Hepatocyte (in vitro differentiated cells): ENCODE measurements around the gene B2M. TPM values are rescaled to one million over a fixed set of nuclear protein-coding genes. Genes with fewer than 3 reads are reported as not detected.

Experiments
- DNase-seq: peaks from one replicate; pipeline ENCODE4 v3.0.0-alpha.2; 2016; ENCODE audit warnings: low spot score
- H2AFZ ChIP-seq: fragments of 200-600 bp; sonication (generic); 2 replicates; pipeline ENCODE4 v1.6.0; 2016; ENCODE audit warnings: antibody characterized with exemption, mild to moderate bottlenecking
- H3K27ac ChIP-seq: fragments of 200-600 bp; sonication (generic); 2 replicates; pipeline ENCODE4 v1.5.1; 2016; ENCODE audit warnings: mild to moderate bottlenecking
- H3K27me3 ChIP-seq: fragments of 200-600 bp; sonication (generic); 2 replicates; pipeline ENCODE4 v1.6.1; 2016
- H3K36me3 ChIP-seq: fragments of 200-600 bp; sonication (generic); replicated peaks from 2 replicates; pipeline ENCODE4 v1.5.1; 2016; ENCODE audit warnings: low read depth; ENCODE audit not compliant: insufficient read depth
- H3K4me1 ChIP-seq: fragments of 200-600 bp; sonication (generic); 2 replicates; pipeline ENCODE4 v1.5.1; 2016; ENCODE audit warnings: mild to moderate bottlenecking, moderate library complexity; ENCODE audit not compliant: insufficient read depth
- H3K4me2 ChIP-seq: fragments of 200-600 bp; sonication (generic); 2 replicates; pipeline ENCODE4 v1.6.0; 2016
- H3K4me3 ChIP-seq: fragments of 200-600 bp; sonication (generic); 2 replicates; pipeline ENCODE4 v1.5.1; 2016; ENCODE audit warnings: mild to moderate bottlenecking
- H3K79me2 ChIP-seq: fragments of 200-600 bp; sonication (generic); 2 replicates; pipeline ENCODE4 v1.6.0; 2017; ENCODE audit warnings: mild to moderate bottlenecking
- H3K9me2 ChIP-seq: fragments of 200-600 bp; sonication (generic); replicated peaks from 2 replicates; pipeline ENCODE4 v1.6.0; 2017; ENCODE audit warnings: mild to moderate bottlenecking; ENCODE audit not compliant: insufficient read depth
- H3K9me3 ChIP-seq: fragments of 200-600 bp; sonication (generic); 2 replicates; pipeline ENCODE4 v1.5.1; 2016; ENCODE audit warnings: low read depth, mild to moderate bottlenecking
- H4K20me1 ChIP-seq: fragments of 200-600 bp; sonication (generic); 2 replicates; pipeline ENCODE4 v1.6.0; 2016; ENCODE audit warnings: mild to moderate bottlenecking; ENCODE audit not compliant: insufficient read depth, poor library complexity, severe bottlenecking
- EZH2 ChIP-seq: fragments of 200-600 bp; sonication (generic); IDR thresholded peaks from 2 replicates; pipeline ENCODE4 v1.6.1; 2016; ENCODE audit warnings: antibody characterized with exemption, mild to moderate bottlenecking, borderline replicate concordance
- EZH2phosphoT487 ChIP-seq: fragments of 200-600 bp; sonication (generic); IDR thresholded peaks from one replicate; pipeline ENCODE4 v1.6.1; 2018; ENCODE audit warnings: antibody characterized with exemption, mild to moderate bottlenecking, low read depth, moderate library complexity; ENCODE audit not compliant: unreplicated experiment, severe bottlenecking
- WGBS: methylation state at CpG from one replicate; pipeline ENCODE4 v1.1.6; 2016; ENCODE audit warnings: low lambda C conversion rate; ENCODE audit errors: missing lambda C conversion rate; 5-methylcytosine and 5-hydroxymethylcytosine counted together
- polyA plus RNA-seq: library from polyadenylated mRNA; unstranded; fragments of >200 nt; fragmentation: Nextera tagmentation; extraction: Ambion mirVana; gene quantifications from 2 replicates; pipeline ENCODE4 v1.2.1, GENCODE V29; 2016
- total RNA-seq: library from RNA; depleted of rRNA; stranded (reverse); fragments of >200 nt; gene quantifications from 2 replicates; pipeline ENCODE4 v1.2.3, GENCODE V29; 2014
- TF ChIP-seq, protein P1 (sequence below): fragments of 200-600 bp; sonication (generic); IDR thresholded peaks from 2 replicates; pipeline ENCODE4 v1.5.1; 2016; ENCODE audit warnings: antibody characterized with exemption, mild to moderate bottlenecking; ENCODE audit not compliant: poor library complexity

B2M gene
- total and polyA plus RNA-seq, 2 experiments from 2014 or later: 2,324 to 2,570 TPM

DNA sequence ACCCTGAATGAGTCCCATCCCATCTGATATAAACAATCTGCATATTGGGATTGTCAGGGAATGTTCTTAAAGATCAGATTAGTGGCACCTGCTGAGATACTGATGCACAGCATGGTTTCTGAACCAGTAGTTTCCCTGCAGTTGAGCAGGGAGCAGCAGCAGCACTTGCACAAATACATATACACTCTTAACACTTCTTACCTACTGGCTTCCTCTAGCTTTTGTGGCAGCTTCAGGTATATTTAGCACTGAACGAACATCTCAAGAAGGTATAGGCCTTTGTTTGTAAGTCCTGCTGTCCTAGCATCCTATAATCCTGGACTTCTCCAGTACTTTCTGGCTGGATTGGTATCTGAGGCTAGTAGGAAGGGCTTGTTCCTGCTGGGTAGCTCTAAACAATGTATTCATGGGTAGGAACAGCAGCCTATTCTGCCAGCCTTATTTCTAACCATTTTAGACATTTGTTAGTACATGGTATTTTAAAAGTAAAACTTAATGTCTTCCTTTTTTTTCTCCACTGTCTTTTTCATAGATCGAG is 4.5 kb downstream of the B2M start:
- Histone ChIP-seq H3K4me3 (no peak overlapping the region), H3K27ac (no peak overlapping the region)
- WGBS: 98% methylated on average over 2 of the region's 2 CpGs

DNA sequence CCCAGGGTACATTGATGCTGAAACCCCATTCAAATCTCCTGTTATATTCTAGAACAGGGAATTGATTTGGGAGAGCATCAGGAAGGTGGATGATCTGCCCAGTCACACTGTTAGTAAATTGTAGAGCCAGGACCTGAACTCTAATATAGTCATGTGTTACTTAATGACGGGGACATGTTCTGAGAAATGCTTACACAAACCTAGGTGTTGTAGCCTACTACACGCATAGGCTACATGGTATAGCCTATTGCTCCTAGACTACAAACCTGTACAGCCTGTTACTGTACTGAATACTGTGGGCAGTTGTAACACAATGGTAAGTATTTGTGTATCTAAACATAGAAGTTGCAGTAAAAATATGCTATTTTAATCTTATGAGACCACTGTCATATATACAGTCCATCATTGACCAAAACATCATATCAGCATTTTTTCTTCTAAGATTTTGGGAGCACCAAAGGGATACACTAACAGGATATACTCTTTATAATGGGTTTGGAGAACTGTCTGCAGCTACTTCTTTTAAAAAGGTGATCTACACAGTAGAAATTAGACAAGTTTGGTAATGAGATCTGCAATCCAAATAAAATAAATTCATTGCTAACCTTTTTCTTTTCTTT is 5.8 kb downstream of the B2M start:
- no peak overlapping the region for H3K4me3 ChIP-seq
- no peak overlapping the region for H2AFZ ChIP-seq
- H3K9me2 ChIP-seq: no peaks in the 10 kb centered on the region
- peaks cover 36% of the 10 kb centered on the region for H3K79me2 ChIP-seq
- 100% methylated on average over 2 of the region's 2 CpGs for WGBS
- H3K27me3 ChIP-seq: no peaks in the 10 kb centered on the region
- no peaks in the 10 kb centered on the region for H3K36me3 ChIP-seq
- H3K27ac ChIP-seq: no peak overlapping the region
- no peak overlapping the region for H3K4me2 ChIP-seq
- no peak for TF ChIP-seq EZH2phosphoT487
- TF ChIP-seq EZH2: no peak
- TF ChIP-seq, protein P1, sequence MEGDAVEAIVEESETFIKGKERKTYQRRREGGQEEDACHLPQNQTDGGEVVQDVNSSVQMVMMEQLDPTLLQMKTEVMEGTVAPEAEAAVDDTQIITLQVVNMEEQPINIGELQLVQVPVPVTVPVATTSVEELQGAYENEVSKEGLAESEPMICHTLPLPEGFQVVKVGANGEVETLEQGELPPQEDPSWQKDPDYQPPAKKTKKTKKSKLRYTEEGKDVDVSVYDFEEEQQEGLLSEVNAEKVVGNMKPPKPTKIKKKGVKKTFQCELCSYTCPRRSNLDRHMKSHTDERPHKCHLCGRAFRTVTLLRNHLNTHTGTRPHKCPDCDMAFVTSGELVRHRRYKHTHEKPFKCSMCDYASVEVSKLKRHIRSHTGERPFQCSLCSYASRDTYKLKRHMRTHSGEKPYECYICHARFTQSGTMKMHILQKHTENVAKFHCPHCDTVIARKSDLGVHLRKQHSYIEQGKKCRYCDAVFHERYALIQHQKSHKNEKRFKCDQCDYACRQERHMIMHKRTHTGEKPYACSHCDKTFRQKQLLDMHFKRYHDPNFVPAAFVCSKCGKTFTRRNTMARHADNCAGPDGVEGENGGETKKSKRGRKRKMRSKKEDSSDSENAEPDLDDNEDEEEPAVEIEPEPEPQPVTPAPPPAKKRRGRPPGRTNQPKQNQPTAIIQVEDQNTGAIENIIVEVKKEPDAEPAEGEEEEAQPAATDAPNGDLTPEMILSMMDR: no peak
- H4K20me1 ChIP-seq: peaks cover 31% of the 10 kb centered on the region
- no peak for DNase-seq
- peaks cover 4% of the 10 kb centered on the region for H3K4me1 ChIP-seq
- no peaks in the 10 kb centered on the region for H3K9me3 ChIP-seq

More for the DNA sequence above, 4.5 kb downstream of the B2M start:
- Histone ChIP-seq H3K79me2 (peaks cover 40% of the 10 kb centered on the region), H3K9me2 (no peaks in the 10 kb centered on the region), H2AFZ (no peak overlapping the region), H3K4me2 (no peak overlapping the region), H3K36me3 (no peaks in the 10 kb centered on the region), H4K20me1 (peaks cover 32% of the 10 kb centered on the region), H3K9me3 (no peaks in the 10 kb centered on the region), H3K27me3 (no peaks in the 10 kb centered on the region), H3K4me1 (peaks cover 4% of the 10 kb centered on the region)
- TF ChIP-seq EZH2phosphoT487 (no peak), EZH2 (no peak)
- TF ChIP-seq, protein P1: no peak
- DNase-seq: no peak

DNA sequence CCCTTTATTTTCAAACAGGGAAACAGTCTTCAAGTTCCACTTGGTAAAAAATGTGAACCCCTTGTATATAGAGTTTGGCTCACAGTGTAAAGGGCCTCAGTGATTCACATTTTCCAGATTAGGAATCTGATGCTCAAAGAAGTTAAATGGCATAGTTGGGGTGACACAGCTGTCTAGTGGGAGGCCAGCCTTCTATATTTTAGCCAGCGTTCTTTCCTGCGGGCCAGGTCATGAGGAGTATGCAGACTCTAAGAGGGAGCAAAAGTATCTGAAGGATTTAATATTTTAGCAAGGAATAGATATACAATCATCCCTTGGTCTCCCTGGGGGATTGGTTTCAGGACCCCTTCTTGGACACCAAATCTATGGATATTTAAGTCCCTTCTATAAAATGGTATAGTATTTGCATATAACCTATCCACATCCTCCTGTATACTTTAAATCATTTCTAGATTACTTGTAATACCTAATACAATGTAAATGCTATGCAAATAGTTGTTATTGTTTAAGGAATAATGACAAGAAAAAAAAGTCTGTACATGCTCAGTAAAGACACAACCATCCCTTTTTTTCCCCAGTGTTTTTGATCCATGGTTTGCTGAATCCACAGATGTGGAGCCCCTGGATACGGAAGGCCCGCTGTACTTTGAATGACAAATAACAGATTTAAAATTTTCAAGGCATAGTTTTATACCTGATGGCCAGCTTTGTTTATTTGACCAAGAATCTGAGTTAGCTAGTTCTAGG is 7.0 kb downstream of the B2M start:
- WGBS: 71% methylated on average over 4 of the region's 4 CpGs
- Histone ChIP-seq H3K9me3 (no peaks in the 10 kb centered on the region), H3K4me3 (no peak overlapping the region), H4K20me1 (peaks cover 20% of the 10 kb centered on the region), H3K9me2 (no peaks in the 10 kb centered on the region), H3K4me2 (no peak overlapping the region), H3K27ac (no peak overlapping the region), H3K36me3 (no peaks in the 10 kb centered on the region), H2AFZ (no peak overlapping the region), H3K79me2 (peaks cover 23% of the 10 kb centered on the region), H3K27me3 (no peaks in the 10 kb centered on the region), H3K4me1 (peaks cover under 1% of the 10 kb centered on the region)
- TF ChIP-seq EZH2phosphoT487 (no peak), EZH2 (no peak)
- TF ChIP-seq, protein P1: no peak
- DNase-seq: no peak
